Stimulated activated CD4-positive, alpha-beta T cell treated with anti-CD3 and anti-CD28 coated beads, Interleukin-4, amount 100 ng/mL, for 48 hours (primary cell): ENCODE data around the gene TACC2.

ENCODE experiments used
- DNase-seq, 2 donors: peaks; one replicate each; pipeline ENCODE4 v3.0.0-alpha.2; 2020; ENCODE audit warnings: low read depth in 2 of 2

Gene TACC2

GRCh38 chr10:122297583-122297982 lies 308.6 kb downstream of the TACC2 start:
- DNase-seq = no peak

GRCh38 chr10:122298206-122298597 lies 309.2 kb downstream of the TACC2 start:
- no peak for DNase-seq

- DNase-seq = peak; percentile 47 to 62
Measured at GRCh38 chr10:122298598-122299301, 309.8 kb downstream of the TACC2 start.

- DNase-seq = no peak
Measured at GRCh38 chr10:122299423-122300075, 310.6 kb downstream of the TACC2 start.

GRCh38 chr10:122301055-122301810 lies 312.3 kb downstream of the TACC2 start:
- DNase-seq = no peak

GRCh38 chr10:122301811-122302115 lies 312.8 kb downstream of the TACC2 start:
- no peak for DNase-seq

GRCh38 chr10:122302315-122302714 lies 313.4 kb downstream of the TACC2 start:
- no peak for DNase-seq

- no peak for DNase-seq
Measured at GRCh38 chr10:122303271-122304053, 314.5 kb downstream of the TACC2 start.
